IMR-90 (cell line): ENCODE measurements around the gene MGAT5B. TPM values are rescaled to one million over a fixed set of nuclear protein-coding genes. Genes with fewer than 3 reads are reported as not detected.
"Not testable (repeated sequence)": the region's sequence is repeated elsewhere in the genome, so short reads cannot be mapped to it uniquely, and the experiment has no call there.

Experiments used
- ATAC-seq: fragments of 200-7000 bp; cut with Tn5 transposase; 2 replicates; pipeline ENCODE4 v1.9.1; 2020; ENCODE audit warnings: low read depth, mild to moderate bottlenecking, moderate library complexity
- BruUV-seq: library from RNA; stranded (reverse); fragments of 400-500 nt; replicated peaks from 2 replicates; lab custom pipeline; 2021; lab: Mats Ljungman, UMichigan
- CTCF ChIA-PET: fragments of 300-600 bp; formaldehyde crosslinking; extraction: SDS; loops from one replicate; lab custom pipeline; 2021; ENCODE audit warnings: antibody characterized with exemption; lab: Yijun Ruan, JAX
- POLR2A ChIA-PET: fragments of 300-600 bp; sonication (Branson Sonifier 250); formaldehyde crosslinking; loops from one replicate; lab custom pipeline; 2022; ENCODE audit warnings: antibody characterized with exemption; ENCODE audit not compliant: unreplicated experiment; lab: Charles Lee
- DNase-seq: peaks from one replicate; pipeline ENCODE4 v3.0.0; 2013
- H2AFZ ChIP-seq: replicated peaks from 2 replicates; pipeline ENCODE3; 2013; ENCODE audit warnings: low read length, mild to moderate bottlenecking; ENCODE audit not compliant: poor library complexity
- H2AK5ac ChIP-seq: 2 replicates; pipeline ENCODE4 v1.6.1; 2013; ENCODE audit warnings: low read depth, low read length, inconsistent platforms
- H2AK9ac ChIP-seq: replicated peaks from 2 replicates; pipeline ENCODE3; 2013; ENCODE audit warnings: mild to moderate bottlenecking, low read depth, low read length, moderate library complexity; ENCODE audit not compliant: poor library complexity
- H2BK120ac ChIP-seq: 2 replicates; pipeline ENCODE4 v1.6.1; 2013; ENCODE audit warnings: low read depth, low read length, inconsistent platforms
- H2BK15ac ChIP-seq: 3 replicates; pipeline ENCODE4 v1.6.1; 2013; ENCODE audit warnings: low read depth, low read length, inconsistent platforms
- H2BK20ac ChIP-seq: 2 replicates; pipeline ENCODE4 v1.6.1; 2013; ENCODE audit warnings: low read depth, mild to moderate bottlenecking, inconsistent platforms, low read length, moderate library complexity
- H2BK5ac ChIP-seq: 2 replicates; pipeline ENCODE4 v1.6.1; 2013; ENCODE audit warnings: mild to moderate bottlenecking, low read depth, low read length, inconsistent platforms; ENCODE audit not compliant: poor library complexity, severe bottlenecking
- H3K14ac ChIP-seq: replicated peaks from 2 replicates; pipeline ENCODE4 v1.6.1; 2013; ENCODE audit warnings: low read depth, low read length, inconsistent platforms
- H3K18ac ChIP-seq: 2 replicates; pipeline ENCODE4 v1.6.1; 2013; ENCODE audit warnings: low read depth, low read length, control low read depth
- H3K23ac ChIP-seq: 2 replicates; pipeline ENCODE4 v1.6.1; 2013; ENCODE audit warnings: low read depth, low read length, inconsistent platforms
- H3K27ac ChIP-seq: 2 replicates; pipeline ENCODE4 v1.5.1; 2013; ENCODE audit warnings: mild to moderate bottlenecking, control low read depth, low read length; ENCODE audit not compliant: insufficient read depth
- H3K27me3 ChIP-seq: 2 replicates; pipeline ENCODE4 v1.6.1; 2013; ENCODE audit warnings: low read length; ENCODE audit not compliant: control insufficient read depth, insufficient read depth
- H3K36me3 ChIP-seq: 2 replicates; pipeline ENCODE4 v1.6.1; 2013; ENCODE audit warnings: low read length, mixed read lengths; ENCODE audit not compliant: control insufficient read depth, insufficient read depth
- H3K4ac ChIP-seq: 2 replicates; pipeline ENCODE4 v1.6.1; 2013; ENCODE audit warnings: low read depth, low read length, inconsistent platforms
- H3K4me1 ChIP-seq: 2 replicates; pipeline ENCODE4 v1.6.1; 2013; ENCODE audit warnings: low read length, mixed read lengths; ENCODE audit not compliant: control insufficient read depth, insufficient read depth
- H3K4me2 ChIP-seq: 2 replicates; pipeline ENCODE4 v1.6.1; 2013; ENCODE audit warnings: low read depth, mild to moderate bottlenecking, control low read depth, low read length, moderate library complexity
- H3K4me3 ChIP-seq: 2 replicates; pipeline ENCODE4 v1.5.1; 2013; ENCODE audit warnings: low read depth, mild to moderate bottlenecking, control low read depth, low read length, moderate library complexity; ENCODE audit not compliant: insufficient read depth
- H3K56ac ChIP-seq: 2 replicates; pipeline ENCODE4 v1.6.1; 2013; ENCODE audit warnings: low read length, inconsistent platforms; ENCODE audit not compliant: insufficient read depth; ENCODE audit errors: extremely low read depth
- H3K79me1 ChIP-seq, 2 experiments: 2 replicates each; pipeline ENCODE4 v1.6.1; 2013; ENCODE audit warnings: low read length in 2 of 2, inconsistent platforms in 1 of 2, low read depth in 1 of 2
- H3K9ac ChIP-seq: 2 replicates; pipeline ENCODE4 v1.6.1; 2013; ENCODE audit warnings: low read depth, low read length, control low read depth
- H3K9me1 ChIP-seq: 2 replicates; pipeline ENCODE4 v1.6.1; 2013; ENCODE audit warnings: low read length, inconsistent platforms; ENCODE audit not compliant: insufficient read depth
- H3K9me3 ChIP-seq: 2 replicates; pipeline ENCODE4 v1.6.1; 2013; ENCODE audit warnings: low read length; ENCODE audit not compliant: control insufficient read depth, insufficient read depth
- H4K20me1 ChIP-seq: 2 replicates; pipeline ENCODE4 v1.6.1; 2013; ENCODE audit warnings: low read length, inconsistent platforms; ENCODE audit not compliant: insufficient read depth
- H4K5ac ChIP-seq: 2 replicates; pipeline ENCODE4 v1.6.1; 2013; ENCODE audit warnings: mild to moderate bottlenecking, low read depth, low read length, control low read depth
- H4K8ac ChIP-seq, 2 experiments: 2 replicates each; pipeline ENCODE4 v1.6.1; 2013; ENCODE audit warnings: low read depth in 2 of 2, low read length in 2 of 2, control low read depth in 1 of 2, inconsistent platforms in 1 of 2
- H4K91ac ChIP-seq: 2 replicates; pipeline ENCODE4 v1.6.1; 2013; ENCODE audit warnings: low read depth, low read length, inconsistent platforms; ENCODE audit not compliant: insufficient read depth
- BHLHE40 ChIP-seq: fragments of 150-350 bp; IDR thresholded peaks from 2 replicates; pipeline ENCODE4 v1.6.1; 2016; ENCODE audit warnings: mild to moderate bottlenecking, low read depth, low read length
- MXI1 ChIP-seq: IDR thresholded peaks from 2 replicates; pipeline ENCODE4 v1.6.1; 2012; ENCODE audit warnings: low read depth, mild to moderate bottlenecking, low read length, moderate library complexity, borderline replicate concordance
- RAD21 ChIP-seq: IDR thresholded peaks from 2 replicates; pipeline ENCODE4 v1.6.1; 2012; ENCODE audit warnings: low read length, improper control_type of control experiment
- WGBS, 2 experiments: methylation state at CpG; one replicate each; pipeline versions ENCODE4 v1.1.5 to v1.1.7; 2013; ENCODE audit warnings: missing lambda C conversion rate in 2 of 2; ENCODE audit not compliant: insufficient read length in 1 of 2; ENCODE audit errors: extremely low coverage in 2 of 2; 5-methylcytosine and 5-hydroxymethylcytosine counted together
- dilution Hi-C: fragments of 300-500 bp; cut with HindIII; formaldehyde crosslinking; loops from one replicate; pipeline ENCODE4 v1.14.3; 2018; ENCODE audit warnings: low sequenced_read_pairs; ENCODE audit not compliant: unreplicated experiment
- in situ Hi-C: fragments of 300-500 bp; cut with MboI; formaldehyde crosslinking; loops from 3 replicates; pipeline ENCODE4 v1.14.3; 2019; ENCODE audit warnings: low sequenced_read_pairs, inconsistent platforms, mixed read lengths
- intact Hi-C: fragments of 100-400 bp; cut with micrococcal nuclease; formaldehyde crosslinking; loops from 2 replicates; pipeline ENCODE4 v1.10.0; 2022
- polyA plus RNA-seq, 3 experiments: library from polyadenylated mRNA; depleted of rRNA; stranded (reverse); fragments of >200 nt; gene quantifications; 2 replicates each; pipeline ENCODE4 v1.2.3, GENCODE V29; 2012; ENCODE audit warnings: low replicate concordance in 1 of 3
- total RNA-seq: library from RNA; depleted of rRNA; stranded (reverse); fragments of >200 nt; gene quantifications from 2 replicates; pipeline ENCODE4 v1.2.3, GENCODE V29; 2012

The MGAT5B gene
- total and polyA plus RNA-seq, 2 of the 4 experiments (the other 2 are of a cell fraction): 0.54 to 2.0 TPM

DNA sequence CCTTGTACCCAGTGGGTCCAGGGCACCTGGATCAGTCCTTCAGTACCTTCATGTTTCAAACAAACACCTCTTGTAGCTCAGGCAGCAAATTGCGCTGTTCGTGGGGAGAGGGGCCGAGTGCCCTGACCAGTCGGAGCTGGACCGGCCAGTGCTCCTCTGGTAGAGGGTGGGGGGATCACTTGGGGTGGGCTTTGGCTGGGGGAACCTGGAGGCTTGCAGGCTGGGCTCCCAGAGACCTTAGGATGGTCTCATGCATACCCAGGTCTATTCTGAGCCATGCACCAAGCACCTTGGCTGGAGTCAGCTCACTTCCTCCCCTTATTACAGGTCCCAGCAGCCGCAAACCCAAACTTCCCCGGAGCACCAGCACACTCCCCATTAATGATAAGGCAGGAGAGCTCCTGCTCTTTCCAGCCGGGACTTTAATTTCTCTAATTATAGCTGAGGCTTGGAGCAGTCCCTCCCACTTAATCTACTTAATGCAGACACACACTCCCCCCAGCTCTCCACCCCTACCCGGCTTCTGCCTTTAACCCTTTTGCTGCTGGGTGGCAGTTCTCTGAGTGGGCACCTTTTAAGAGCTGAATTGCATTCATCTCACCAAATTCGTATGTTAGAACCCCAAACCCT lies 26.3 kb upstream of the MGAT5B start:
- Histone ChIP-seq H3K56ac (no peak overlapping the region), H4K8ac (no peak overlapping the region), H4K20me1 (no peaks in the 10 kb centered on the region), H3K18ac (no peak overlapping the region), H3K36me3 (no peaks in the 10 kb centered on the region), H4K5ac (no peak overlapping the region), H3K14ac (no peak overlapping the region), H3K27me3 (peaks cover 46% of the 10 kb centered on the region), H2BK120ac (no peak overlapping the region), H3K79me1 (no peaks in the 10 kb centered on the region), H2BK20ac (no peak overlapping the region), H3K4ac (no peak overlapping the region), H3K23ac (no peak overlapping the region), H3K9me1 (no peaks in the 10 kb centered on the region), H3K4me3 (no peak overlapping the region), H2BK15ac (no peak overlapping the region), H3K9ac (no peak overlapping the region), H3K9me3 (peaks cover 2% of the 10 kb centered on the region; the same call in 1 of the 2 replicates), H2AK9ac (no peak overlapping the region), H2BK5ac (no peak overlapping the region), H2AFZ (no peak overlapping the region), H2AK5ac (no peak overlapping the region), H3K4me2 (no peak overlapping the region), H3K27ac (no peak overlapping the region), H4K91ac (no peak overlapping the region), H3K4me1 (no peaks in the 10 kb centered on the region; the same call in 1 of the 2 replicates)
- in situ Hi-C loops (no loop called here), dilution Hi-C loops (no loop called here), intact Hi-C loops (no loop called here)
- CTCF ChIA-PET: no interaction called here
- TF ChIP-seq RAD21 (no peak), BHLHE40 (no peak), MXI1 (no peak)
- POLR2A ChIA-PET: no interaction called here
- WGBS, 2 experiments: 0% methylated on average over 3 of the region's 10 CpGs; no CpG with 5 or more reads in 1 of the 2 experiments
- no peak for ATAC-seq
- DNase-seq: no peak
- no TSS peak for BruUV-seq

DNA sequence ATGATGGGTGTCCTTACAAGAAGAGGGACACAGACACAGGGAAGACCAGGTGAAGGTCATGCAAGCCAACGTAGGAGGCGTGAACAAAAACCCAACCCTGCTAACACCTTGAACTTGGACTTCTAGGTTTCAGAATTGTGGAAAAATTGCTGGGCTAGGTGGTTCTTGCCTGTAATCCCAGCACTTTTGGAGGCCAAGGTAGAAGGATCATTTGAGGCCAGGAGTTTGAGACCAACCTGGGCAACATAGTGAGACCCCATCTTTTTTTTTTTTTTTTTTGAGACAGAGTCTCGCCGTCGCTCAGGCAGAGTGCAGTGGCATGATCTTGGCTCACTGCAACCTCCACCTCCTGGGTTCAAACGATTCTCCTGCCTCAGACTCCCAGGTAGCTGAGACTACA lies 25.1 kb upstream of the MGAT5B start:
- H4K5ac ChIP-seq, H3K56ac ChIP-seq, H3K4me1 ChIP-seq, CTCF ChIA-PET, H3K9me3 ChIP-seq, H3K36me3 ChIP-seq, in situ Hi-C loops, H2BK5ac ChIP-seq, POLR2A ChIA-PET, H2BK20ac ChIP-seq, H3K9ac ChIP-seq, H2AFZ ChIP-seq, H2BK15ac ChIP-seq, dilution Hi-C loops, H2AK9ac ChIP-seq, H3K23ac ChIP-seq, H4K20me1 ChIP-seq, DNase-seq, H4K91ac ChIP-seq, intact Hi-C loops, H3K4me3 ChIP-seq, H3K79me1 ChIP-seq, H3K18ac ChIP-seq, H4K8ac ChIP-seq, BruUV-seq, H3K4ac ChIP-seq, H2BK120ac ChIP-seq, H3K9me1 ChIP-seq, H3K14ac ChIP-seq, H2AK5ac ChIP-seq, ATAC-seq, H3K27ac ChIP-seq, H3K4me2 ChIP-seq: not testable (repeated sequence)
- no CpG with 5 or more reads among the region's 6 CpGs for WGBS, 2 experiments
- H3K27me3 ChIP-seq: peaks cover 49% of the 10 kb centered on the region
